ENCODE data around the gene FAM236A.
"Not testable (repeated sequence)": the region's sequence is repeated elsewhere in the genome, so short reads cannot be mapped to it uniquely, and the experiment has no call there.

Gene FAM236A

GRCh38 chrX:72937906-72938305, at the start of gene FAM236A:
FAM236A (plus strand) TSS chrX:72938206; CDS start chrX:72938263, 57 bp downstream.
- H3K9ac ChIP-seq (ENCODE audit: low read depth, low read length); H3K36me3 ChIP-seq (ENCODE audit: insufficient read depth, low read length); H3K4me1 ChIP-seq (ENCODE audit: insufficient read depth, low read length); H3K9me3 ChIP-seq (ENCODE audit: control insufficient read depth, insufficient read depth, low read length): not testable (repeated sequence)

GRCh38 chrX:72889740-72890139, 48.3 kb upstream of the FAM236A start:
- H3K9ac ChIP-seq (ENCODE audit: low read depth, low read length); H3K4me1 ChIP-seq (ENCODE audit: insufficient read depth, low read length); H3K9me3 ChIP-seq (ENCODE audit: control insufficient read depth, insufficient read depth, low read length); H3K36me3 ChIP-seq (ENCODE audit: insufficient read depth, low read length): not testable (repeated sequence)

GRCh38 chrX:72912315-72912714, 25.7 kb upstream of the FAM236A start, which contains the start of gene FAM236C:
FAM236C (plus strand) TSS chrX:72912615; CDS start chrX:72912715, 100 bp downstream.
- H3K4me1 ChIP-seq (ENCODE audit: insufficient read depth, low read length); H3K36me3 ChIP-seq (ENCODE audit: insufficient read depth, low read length); H3K9ac ChIP-seq (ENCODE audit: low read depth, low read length); H3K9me3 ChIP-seq (ENCODE audit: control insufficient read depth, insufficient read depth, low read length): not testable (repeated sequence)

GRCh38 chrX:72916096-72916495, 21.9 kb upstream of the FAM236A start:
- not testable (repeated sequence) for H3K9me3 ChIP-seq (ENCODE audit: control insufficient read depth, insufficient read depth, low read length); H3K36me3 ChIP-seq (ENCODE audit: insufficient read depth, low read length); H3K4me1 ChIP-seq (ENCODE audit: insufficient read depth, low read length); H3K9ac ChIP-seq (ENCODE audit: low read depth, low read length)

GRCh38 chrX:72932283-72932682, 5.7 kb upstream of the FAM236A start:
- H3K9ac ChIP-seq (ENCODE audit: low read depth, low read length); H3K36me3 ChIP-seq (ENCODE audit: insufficient read depth, low read length); H3K9me3 ChIP-seq (ENCODE audit: control insufficient read depth, insufficient read depth, low read length); H3K4me1 ChIP-seq (ENCODE audit: insufficient read depth, low read length): not testable (repeated sequence)

- not testable (repeated sequence) for H3K9me3 ChIP-seq (ENCODE audit: control insufficient read depth, insufficient read depth, low read length); H3K9ac ChIP-seq (ENCODE audit: low read depth, low read length); H3K36me3 ChIP-seq (ENCODE audit: insufficient read depth, low read length); H3K4me1 ChIP-seq (ENCODE audit: insufficient read depth, low read length)
Observed at GRCh38 chrX:72936455-72936854, 1.6 kb upstream of the FAM236A start.

GRCh38 chrX:72936882-72937455, 1.0 kb upstream of the FAM236A start:
- H3K36me3 ChIP-seq (ENCODE audit: insufficient read depth, low read length); H3K9me3 ChIP-seq (ENCODE audit: control insufficient read depth, insufficient read depth, low read length); H3K4me1 ChIP-seq (ENCODE audit: insufficient read depth, low read length); H3K9ac ChIP-seq (ENCODE audit: low read depth, low read length): not testable (repeated sequence)

GRCh38 chrX:72942272-72942671, 4.3 kb downstream of the FAM236A start:
- not testable (repeated sequence) for H3K36me3 ChIP-seq (ENCODE audit: insufficient read depth, low read length); H3K9ac ChIP-seq (ENCODE audit: low read depth, low read length); H3K4me1 ChIP-seq (ENCODE audit: insufficient read depth, low read length); H3K9me3 ChIP-seq (ENCODE audit: control insufficient read depth, insufficient read depth, low read length)

- H3K36me3 ChIP-seq (ENCODE audit: insufficient read depth, low read length); H3K9me3 ChIP-seq (ENCODE audit: control insufficient read depth, insufficient read depth, low read length); H3K9ac ChIP-seq (ENCODE audit: low read depth, low read length); H3K4me1 ChIP-seq (ENCODE audit: insufficient read depth, low read length): not testable (repeated sequence)
Observed at GRCh38 chrX:72943035-72943818, 5.2 kb downstream of the FAM236A start.

GRCh38 chrX:72943819-72944169, 5.8 kb downstream of the FAM236A start, which contains the start of gene DMRTC1:
DMRTC1 (minus strand) TSS chrX:72943837; CDS start chrX:72875694, 68,143 bp downstream.
- not testable (repeated sequence) for H3K4me1 ChIP-seq (ENCODE audit: insufficient read depth, low read length); H3K9me3 ChIP-seq (ENCODE audit: control insufficient read depth, insufficient read depth, low read length); H3K9ac ChIP-seq (ENCODE audit: low read depth, low read length); H3K36me3 ChIP-seq (ENCODE audit: insufficient read depth, low read length)

GRCh38 chrX:72959971-72960370, 22.0 kb downstream of the FAM236A start:
- H3K4me1 ChIP-seq (ENCODE audit: insufficient read depth, low read length); H3K9ac ChIP-seq (ENCODE audit: low read depth, low read length); H3K36me3 ChIP-seq (ENCODE audit: insufficient read depth, low read length); H3K9me3 ChIP-seq (ENCODE audit: control insufficient read depth, insufficient read depth, low read length): not testable (repeated sequence)

- H3K36me3 ChIP-seq (ENCODE audit: insufficient read depth, low read length); H3K9me3 ChIP-seq (ENCODE audit: control insufficient read depth, insufficient read depth, low read length); H3K4me1 ChIP-seq (ENCODE audit: insufficient read depth, low read length); H3K9ac ChIP-seq (ENCODE audit: low read depth, low read length): not testable (repeated sequence)
Observed at GRCh38 chrX:72971859-72972258, 33.9 kb downstream of the FAM236A start.

GRCh38 chrX:72974885-72975284, 36.9 kb downstream of the FAM236A start:
- not testable (repeated sequence) for H3K36me3 ChIP-seq (ENCODE audit: insufficient read depth, low read length); H3K4me1 ChIP-seq (ENCODE audit: insufficient read depth, low read length); H3K9me3 ChIP-seq (ENCODE audit: control insufficient read depth, insufficient read depth, low read length); H3K9ac ChIP-seq (ENCODE audit: low read depth, low read length)

- not testable (repeated sequence) for H3K9ac ChIP-seq (ENCODE audit: low read depth, low read length); H3K4me1 ChIP-seq (ENCODE audit: insufficient read depth, low read length); H3K9me3 ChIP-seq (ENCODE audit: control insufficient read depth, insufficient read depth, low read length); H3K36me3 ChIP-seq (ENCODE audit: insufficient read depth, low read length)
Observed at GRCh38 chrX:72980894-72981469, 43.0 kb downstream of the FAM236A start.

Measured in ES-I3 (cell line).